ENCODE measurements around the gene DDX49.
A peak's percentile ranks its signal among the peaks of the same experiment; 100 is the strongest.
"Not testable (repeated sequence)": the region's sequence is repeated elsewhere in the genome, so short reads cannot be mapped to it uniquely, and the experiment has no call there.

The DDX49 gene

DNA sequence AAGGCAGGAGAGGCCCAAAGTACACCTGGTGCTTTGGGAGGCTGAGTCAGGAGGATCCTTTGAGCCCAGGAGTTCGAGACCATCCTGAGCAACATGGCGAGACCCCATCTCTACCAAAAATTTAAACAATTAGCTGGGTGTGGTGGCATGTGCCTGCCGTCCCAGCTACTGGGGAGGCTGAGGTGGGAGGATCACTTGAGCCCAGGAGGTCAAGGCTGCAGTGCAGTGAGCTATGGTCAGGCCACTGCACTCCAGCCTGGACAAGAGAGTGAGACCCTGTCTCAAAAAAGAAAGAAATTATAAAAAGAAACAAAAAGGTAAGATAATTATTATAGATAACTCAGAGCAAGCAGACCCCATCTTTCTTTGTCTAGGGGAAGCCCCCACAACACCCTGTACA is 19.6 kb downstream of the DDX49 start:
- Histone ChIP-seq H3K27ac (peak overlapping the region in 2 of 21 experiments; percentile 88 to 92), H3K4me3 (no peak overlapping the region)

DNA sequence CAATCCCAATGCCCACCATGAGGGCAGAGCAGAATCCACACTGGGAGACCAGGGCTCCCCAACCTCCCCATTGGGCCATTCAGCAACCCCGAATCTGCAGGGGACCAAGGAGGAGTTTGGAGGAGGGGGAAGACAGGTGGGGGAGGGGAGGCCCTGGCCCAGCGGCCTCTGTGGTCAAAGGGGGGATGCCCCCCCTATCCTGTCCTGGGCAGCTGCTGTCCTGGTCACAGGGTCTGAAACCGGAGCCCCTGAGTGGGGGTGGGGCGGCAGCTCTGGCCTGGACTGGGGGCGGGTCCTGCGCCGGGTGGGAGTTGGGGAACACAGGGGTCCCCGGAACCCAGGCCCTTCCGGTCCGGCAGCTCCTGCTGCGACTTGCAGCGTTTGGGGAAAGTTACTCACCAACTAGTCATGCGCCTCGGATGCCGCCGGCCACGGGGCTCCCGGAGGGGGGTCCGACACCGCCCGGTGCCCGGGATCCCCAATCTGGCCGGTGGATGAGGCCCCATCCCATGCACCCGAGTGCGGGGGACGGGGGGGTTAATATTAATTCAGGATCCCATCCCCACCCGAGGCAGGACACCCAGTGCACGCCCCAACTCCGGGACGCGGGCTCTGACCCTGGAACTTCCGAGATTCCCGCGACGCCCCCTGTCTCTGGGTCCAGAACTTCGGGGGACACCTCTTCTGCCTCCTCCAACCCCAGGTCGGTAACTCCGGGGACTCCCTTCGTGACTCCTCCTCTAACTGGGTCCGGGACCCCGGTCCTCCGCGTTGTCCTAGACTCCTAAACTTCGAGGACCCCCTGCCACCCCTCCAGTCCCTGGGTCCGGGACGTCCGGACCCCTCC is 20.6 kb downstream of the DDX49 start:
- Histone ChIP-seq H3K4me3 (peak overlapping the region; percentile 57 to 76 (median 70)), H3K27ac (peak overlapping the region; percentile 70 to 97 (median 85))

GRCh38 chr19:18940769-18941627 is 21.5 kb downstream of the DDX49 start, which contains the start of gene HOMER3:
Gene HOMER3, minus strand, starts transcription at chr19:18941217. Its CDS starts 2,235 bp downstream, at chr19:18938982.
- Histone ChIP-seq H3K4me3 (peak within 1 kb of the TSS; percentile 57 to 76 (median 70)), H3K27ac (peak within 1 kb of the TSS; percentile 70 to 97 (median 85))

DNA sequence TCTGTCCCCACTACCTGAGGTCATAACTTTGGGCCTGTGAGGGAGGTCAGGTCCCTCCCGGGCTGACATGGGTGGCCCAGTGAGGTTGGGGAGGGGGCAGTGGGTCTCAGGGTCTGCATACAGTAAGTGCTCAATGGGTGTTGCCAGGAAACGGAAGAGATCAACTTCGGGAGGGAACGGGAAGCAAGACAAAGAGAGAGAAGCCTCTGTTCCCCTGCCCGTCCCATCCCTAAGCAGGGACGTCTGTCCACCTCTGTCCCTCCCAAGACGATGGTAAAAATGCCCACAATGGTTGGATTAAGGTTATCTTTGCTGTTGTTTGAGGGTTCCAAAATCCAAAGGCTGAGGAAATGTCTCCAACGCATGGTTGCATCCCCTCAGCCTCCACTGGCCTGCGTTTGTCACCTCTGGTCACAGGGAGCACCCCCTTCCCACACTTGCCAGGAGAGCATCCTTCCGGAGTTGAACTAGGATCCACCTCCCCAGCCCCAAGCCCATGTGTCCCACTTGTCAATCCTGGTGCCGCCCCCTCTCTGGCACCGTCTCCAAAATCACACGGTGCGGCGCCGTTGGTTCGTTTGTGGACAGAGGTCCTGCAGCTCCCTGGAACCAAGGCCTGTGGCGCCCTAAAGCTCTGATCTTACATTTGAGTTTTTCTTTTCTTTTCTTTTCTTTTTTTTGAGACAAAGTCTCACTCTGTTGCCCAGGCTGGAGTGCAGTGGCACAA is 22.3 kb downstream of the DDX49 start:
- Histone ChIP-seq H3K4me3 (peak overlapping the region in 3 of 7 experiments; percentile 70 to 75 (median 70)), H3K27ac (peak overlapping the region in 1 of 21 experiments; percentile 18)

DNA sequence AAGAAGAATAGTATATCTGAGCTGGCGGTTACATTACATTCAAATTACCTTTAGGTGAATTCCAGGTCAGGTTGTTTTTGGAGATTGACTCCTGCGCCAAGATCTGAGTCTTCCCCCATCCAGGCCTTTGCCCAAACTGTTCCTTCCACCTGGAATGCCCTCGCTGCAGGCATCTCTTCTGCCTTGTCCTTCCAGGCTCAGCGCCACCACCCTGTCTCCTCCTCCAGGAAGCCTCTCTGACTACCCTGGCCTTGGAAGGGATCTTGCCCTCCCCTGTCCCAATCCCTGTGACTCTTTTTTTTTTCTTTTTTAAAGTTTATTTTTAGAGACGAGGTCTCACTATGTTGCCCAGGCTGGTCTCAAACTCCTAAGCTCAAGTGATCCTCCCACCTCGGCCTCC is 23.2 kb downstream of the DDX49 start:
- H3K4me3 ChIP-seq: no peak overlapping the region
- no peak overlapping the region for H3K27ac ChIP-seq

DNA sequence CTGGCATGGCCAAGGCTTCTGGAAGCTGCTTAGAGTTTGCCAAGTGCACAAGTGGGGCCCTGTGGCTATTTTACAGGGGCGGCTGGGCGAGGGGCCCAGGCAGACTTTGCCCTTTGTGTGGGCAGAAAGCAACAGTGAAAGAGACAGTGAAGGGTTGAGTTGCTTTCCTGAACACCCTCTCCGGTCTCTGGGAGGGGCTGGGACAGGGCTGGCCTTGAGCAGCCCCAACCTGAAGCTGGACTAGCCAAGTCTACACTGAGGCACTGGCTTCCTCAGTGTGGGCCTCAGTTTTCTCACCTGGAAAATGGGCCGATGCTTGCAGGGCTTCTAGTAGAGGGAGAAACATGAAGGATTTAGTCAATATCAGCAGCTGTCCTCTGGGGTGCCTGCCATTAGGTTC is 23.9 kb downstream of the DDX49 start:
- H3K27ac ChIP-seq: no peak overlapping the region

DNA sequence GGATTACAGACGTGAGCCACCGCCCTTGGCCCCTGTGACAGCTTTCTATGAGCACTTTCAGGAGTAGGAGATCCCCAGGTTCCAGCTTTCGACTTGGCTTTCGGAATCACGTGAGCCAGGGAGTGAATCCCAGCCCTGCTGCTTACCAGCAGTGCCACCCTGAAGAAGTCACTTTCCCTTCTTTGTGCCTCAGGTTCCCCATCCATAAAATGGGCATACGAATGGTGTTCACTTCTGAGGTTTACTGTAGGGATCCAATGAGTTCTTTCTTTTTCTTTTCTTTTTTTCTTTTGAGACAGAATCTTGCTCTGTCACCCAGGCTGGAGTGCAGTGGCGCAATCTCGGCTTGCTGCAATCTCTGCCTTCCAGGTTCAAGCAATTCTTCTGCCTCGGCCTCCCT is 25.8 kb downstream of the DDX49 start:
- Histone ChIP-seq H3K27ac (no peak overlapping the region), H3K4me3 (no peak overlapping the region)

More for the DNA sequence above, 23.9 kb downstream of the DDX49 start:
- H3K4me3 ChIP-seq: no peak overlapping the region

DNA sequence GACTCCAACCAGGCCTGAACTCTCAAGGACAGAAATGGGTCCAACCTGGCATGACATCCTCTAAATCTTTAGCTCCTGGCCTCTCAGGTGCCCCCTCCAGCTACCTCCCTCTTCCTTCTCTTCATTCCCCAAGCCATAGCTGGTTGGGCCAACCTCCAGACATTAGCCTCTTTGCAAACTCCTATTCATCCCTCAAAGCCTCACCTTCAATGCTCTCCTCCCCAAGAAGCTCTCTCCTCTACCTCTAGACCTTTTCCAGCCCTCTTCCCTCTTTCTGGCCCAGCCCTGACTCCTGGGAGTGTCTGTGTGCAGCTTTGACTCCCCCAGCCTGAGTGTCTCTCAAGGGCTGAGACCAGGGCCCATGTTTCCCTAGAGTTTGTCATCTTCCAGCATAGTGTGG is 26.8 kb downstream of the DDX49 start:
- Histone ChIP-seq H3K27ac (no peak overlapping the region), H3K4me3 (no peak overlapping the region)

GRCh38 chr19:18946918-18947317 is 27.4 kb downstream of the DDX49 start:
- Histone ChIP-seq H3K27ac (no peak overlapping the region), H3K4me3 (no peak overlapping the region)

- no peak overlapping the region for H3K27ac ChIP-seq
- no peak overlapping the region for H3K4me3 ChIP-seq
These were observed 28.8 kb downstream of the DDX49 start for GRCh38 chr19:18948075-18948975.

- no peak overlapping the region for H3K4me3 ChIP-seq
- no peak overlapping the region for H3K27ac ChIP-seq
These were observed 29.5 kb downstream of the DDX49 start for GRCh38 chr19:18948976-18949356.

GRCh38 chr19:18949858-18950257 is 30.3 kb downstream of the DDX49 start:
- no peak overlapping the region for H3K4me3 ChIP-seq
- no peak overlapping the region for H3K27ac ChIP-seq

- H3K4me3 ChIP-seq: no peak overlapping the region
- no peak overlapping the region for H3K27ac ChIP-seq
These were observed 32.3 kb downstream of the DDX49 start for GRCh38 chr19:18951721-18952281.

GRCh38 chr19:18952364-18953003 is 33.0 kb downstream of the DDX49 start:
- H3K27ac ChIP-seq, H3K4me3 ChIP-seq: not testable (repeated sequence)

GRCh38 chr19:18954094-18954493 is 34.6 kb downstream of the DDX49 start:
- H3K4me3 ChIP-seq: no peak overlapping the region
- H3K27ac ChIP-seq: no peak overlapping the region

DNA sequence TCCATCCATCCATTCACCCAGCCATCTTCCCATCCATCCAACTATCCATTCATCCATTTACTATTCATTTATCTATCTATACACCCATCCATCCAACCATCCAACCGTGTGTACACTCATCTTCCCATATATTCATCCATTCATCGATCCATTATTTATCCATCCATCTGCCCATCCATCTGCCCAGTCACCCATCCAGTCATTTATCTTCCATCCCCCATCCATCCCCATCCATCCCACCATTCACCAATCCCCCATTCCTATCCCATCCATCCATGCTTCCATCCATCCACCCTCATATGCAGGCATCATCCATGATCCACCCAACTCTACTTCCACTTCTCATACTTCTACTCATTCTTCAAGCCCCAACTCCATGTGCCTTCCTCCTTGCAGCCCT is 35.5 kb downstream of the DDX49 start:
- H3K27ac ChIP-seq: no peak overlapping the region
- no peak overlapping the region for H3K4me3 ChIP-seq

DNA sequence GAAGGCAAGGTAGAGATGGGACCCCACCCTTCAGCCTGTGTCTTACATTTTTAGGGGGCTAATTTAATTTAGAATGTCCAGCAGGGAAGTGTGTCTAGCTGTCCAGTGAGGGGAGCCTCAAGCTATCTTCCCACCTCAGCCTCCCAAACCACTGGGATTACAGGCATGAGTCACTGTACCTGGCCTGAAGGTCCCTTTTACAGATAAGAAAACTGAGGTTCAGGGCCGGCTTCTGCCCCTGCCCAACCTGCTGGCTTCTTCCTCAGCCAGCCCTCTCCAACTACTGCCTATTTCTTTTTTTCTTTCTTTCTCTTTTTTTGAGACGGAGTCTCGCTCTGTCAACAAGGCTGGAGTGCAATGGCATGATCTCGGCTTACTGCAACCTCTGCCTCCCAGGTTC is 40.9 kb downstream of the DDX49 start:
- Histone ChIP-seq H3K27ac (no peak overlapping the region), H3K4me3 (no peak overlapping the region)

Data from skin epidermis (tissue), 12 donors.